A549 (cell line): ENCODE results near the gene TAGLN3. TPM values are rescaled to one million over a fixed set of nuclear protein-coding genes. Genes with fewer than 3 reads are reported as not detected.

ENCODE experiments used
- ATAC-seq, 2 experiments: fragments of 200-7000 bp in 1 of 2; fragments of >200 bp in 1 of 2; cut with Nextera tagmentation in 1 of 2; cut with Tn5 transposase in 1 of 2; 3 replicates each; pipeline versions ENCODE4 v1.8.0 to v1.9.1; 2018 to 2020; ENCODE audit warnings: mild to moderate bottlenecking in 1 of 2, moderate library complexity in 1 of 2
- CTCF ChIA-PET: fragments of 300-600 bp; sonication (Branson Sonifier 250); formaldehyde crosslinking; extraction: SDS; loops from one replicate; lab custom pipeline; 2021; ENCODE audit warnings: antibody characterized with exemption, inconsistent platforms; lab: Yijun Ruan, JAX
- POLR2A ChIA-PET: fragments of 350-600 bp; formaldehyde crosslinking; extraction: SDS; loops from one replicate; lab custom pipeline; 2021; ENCODE audit warnings: antibody characterized with exemption, inconsistent platforms; lab: Yijun Ruan, JAX
- DNase-seq, 2 experiments: peaks; one replicate each; pipeline versions ENCODE4 v3.0.0 to v3.0.0-alpha.2; 2011 to 2016; ENCODE audit warnings: low read depth in 1 of 2, low spot score in 1 of 2
- FAIRE-seq: peaks from 2 replicates; lab custom pipeline; 2011; peaks lifted over from hg19 to GRCh38; lab: Jason Lieb, UNC
- H3K27ac ChIP-seq, 2 experiments: fragments of >200 bp; sonication (Bioruptor Twin); formaldehyde crosslinking; 3 replicates each; pipeline ENCODE4 v1.5.1; 2016 to 2017
- H3K4me1 ChIP-seq: fragments of >200 bp; sonication (Bioruptor Twin); formaldehyde crosslinking; 3 replicates; pipeline ENCODE4 v1.6.1; 2016
- H3K4me2 ChIP-seq: fragments of >200 bp; sonication (Bioruptor Twin); formaldehyde crosslinking; 3 replicates; pipeline ENCODE4 v1.6.1; 2016
- H3K4me3 ChIP-seq: fragments of >200 bp; sonication (Bioruptor Twin); formaldehyde crosslinking; 3 replicates; pipeline ENCODE4 v1.5.1; 2016
- H3K9me3 ChIP-seq: fragments of >200 bp; sonication (Bioruptor Twin); formaldehyde crosslinking; 3 replicates; pipeline ENCODE4 v1.6.1; 2016
- CEBPB ChIP-seq, 2 experiments: fragments of >200 bp in 1 of 2; sonication (Bioruptor Twin) in 1 of 2; formaldehyde crosslinking in 1 of 2; IDR thresholded peaks; 2 replicates each; pipeline ENCODE4 v1.6.1; 2012 to 2016
- CHD2 ChIP-seq: fragments of 150-350 bp; IDR thresholded peaks from 2 replicates; pipeline ENCODE4 v1.6.1; 2014; ENCODE audit warnings: low read length; ENCODE audit not compliant: partially characterized antibody
- CHD4 ChIP-seq: fragments of 200-600 bp; sonication (generic); IDR thresholded peaks from 2 replicates; pipeline ENCODE4 v1.6.1; 2016; ENCODE audit warnings: antibody characterized with exemption, mild to moderate bottlenecking, borderline replicate concordance
- EHF ChIP-seq: fragments of 250-450 bp; sonication (Bioruptor Pico); IDR thresholded peaks from 2 replicates; pipeline ENCODE4 v1.5.0; 2020; ENCODE audit warnings: mild to moderate bottlenecking
- EP300 ChIP-seq, 2 experiments: fragments of >200 bp; sonication (Bioruptor Twin); formaldehyde crosslinking; IDR thresholded peaks; 2 replicates in 1 of 2; 3 replicates in 1 of 2; pipeline ENCODE4 v1.6.1; 2016 to 2017
- ESRRA ChIP-seq: fragments of 150-350 bp; IDR thresholded peaks from 2 replicates; pipeline ENCODE4 v1.6.1; 2014; ENCODE audit warnings: mild to moderate bottlenecking, low read length, borderline replicate concordance
- FOSB ChIP-seq: fragments of 250-450 bp; sonication (Bioruptor Pico); IDR thresholded peaks from 2 replicates; pipeline ENCODE4 v1.5.0; 2020; ENCODE audit warnings: mild to moderate bottlenecking, moderate library complexity
- KDM1A ChIP-seq: fragments of 200-600 bp; sonication (generic); IDR thresholded peaks from 2 replicates; pipeline ENCODE4 v1.6.1; 2016; ENCODE audit warnings: low read depth, mild to moderate bottlenecking
- KDM5A ChIP-seq: fragments of 200-600 bp; sonication (generic); IDR thresholded peaks from 2 replicates; pipeline ENCODE4 v1.6.1; 2016; ENCODE audit warnings: antibody characterized with exemption, mild to moderate bottlenecking
- NR3C1 ChIP-seq: fragments of >200 bp; sonication (Bioruptor Twin); formaldehyde crosslinking; IDR thresholded peaks from 3 replicates; pipeline ENCODE4 v1.6.1; 2017
- POLR2AphosphoS2 ChIP-seq: conservative IDR thresholded peaks from 2 replicates; pipeline ENCODE4 v1.6.1; 2012; ENCODE audit warnings: low read length, improper control_type of control experiment, inconsistent platforms
- RCOR1 ChIP-seq: fragments of 150-350 bp; IDR thresholded peaks from 2 replicates; pipeline ENCODE4 v1.6.1; 2014; ENCODE audit warnings: antibody characterized with exemption, low read length, low read depth
- SMC3 ChIP-seq: fragments of >200 bp; sonication (Bioruptor Twin); formaldehyde crosslinking; IDR thresholded peaks from 3 replicates; pipeline ENCODE4 v1.6.1; 2018; ENCODE audit warnings: inconsistent platforms
- ZC3H11A ChIP-seq: fragments of 450-650 bp; IDR thresholded peaks from 2 replicates; pipeline ENCODE4 v1.6.1; 2014; ENCODE audit warnings: antibody characterized with exemption, mild to moderate bottlenecking
- ZNF302 ChIP-seq: fragments of 250-450 bp; sonication (Bioruptor Pico); IDR thresholded peaks from 2 replicates; pipeline ENCODE4 v1.9.0; 2021; ENCODE audit warnings: inconsistent platforms, mild to moderate bottlenecking, moderate library complexity
- WGBS: methylation state at CpG from one replicate; pipeline ENCODE4 v1.1.6; 2017; ENCODE audit errors: missing lambda C conversion rate; 5-methylcytosine and 5-hydroxymethylcytosine counted together
- polyA plus RNA-seq, 4 experiments: library from polyadenylated mRNA; depleted of rRNA in 3 of 4; stranded (reverse); fragments of >200 nt; fragmentation: RNase III in 1 of 4; extraction: RNeasy Plus Mini Kit Qiagen cat#74134 plus additional on column Dnase treatment in 1 of 4; gene quantifications; 2 replicates in 3 of 4; 3 replicates in 1 of 4; pipeline ENCODE4 v1.2.3, GENCODE V29; 2011 to 2017
- TF ChIP-seq, protein P1 (sequence below): fragments of >200 bp; sonication (Bioruptor Twin); formaldehyde crosslinking; IDR thresholded peaks from 3 replicates; pipeline ENCODE4 v1.5.1; 2016
- TF ChIP-seq, protein P2 (sequence below): fragments of >200 bp; sonication (Bioruptor Twin); formaldehyde crosslinking; IDR thresholded peaks from 3 replicates; pipeline ENCODE4 v1.6.1; 2016
- TF ChIP-seq, protein P3 (sequence below): fragments of >200 bp; sonication (Bioruptor Twin); formaldehyde crosslinking; IDR thresholded peaks from 2 replicates; pipeline ENCODE4 v1.6.1; 2016
- TF ChIP-seq, protein P4 (sequence below): IDR thresholded peaks from 2 replicates; pipeline ENCODE4 v1.6.1; 2012; ENCODE audit warnings: low read depth, borderline replicate concordance

The TAGLN3 gene
- polyA plus RNA-seq, 2 of the 4 experiments (the other 2 are of a cell fraction), result not detected

DNA sequence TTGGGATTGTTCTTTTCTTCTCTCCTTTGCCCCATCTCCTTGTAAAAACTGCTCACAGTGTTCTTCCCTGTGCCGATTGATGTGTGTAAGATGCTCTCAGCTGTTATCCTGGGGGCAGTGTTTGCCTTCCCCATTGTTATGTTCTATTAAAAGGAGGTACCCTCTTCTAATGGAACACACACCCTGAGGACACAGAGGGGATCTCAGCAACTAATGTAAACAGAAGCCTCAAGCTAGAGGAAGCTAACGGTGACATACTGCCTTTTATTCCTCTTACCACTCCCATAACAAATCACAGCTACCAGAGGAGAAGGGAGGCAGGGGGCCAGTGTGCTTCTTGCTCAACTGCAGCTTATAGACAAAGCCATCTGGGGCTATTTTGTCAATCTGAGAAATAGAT lies 2.2 kb downstream of the TAGLN3 start:
- H3K9me3 ChIP-seq, result no peaks in the 10 kb centered on the region
- no peak for ATAC-seq
- no peak overlapping the region for H3K4me2 ChIP-seq
- POLR2A ChIA-PET, result no interaction called here
- CTCF ChIA-PET, result interaction anchor here (1.0 to 6.6 kb wide), 5 partner anchors 10 to 42 kb away, joined by 3 to 81 read pairs (median 6); partner anchors contain the start of gene ABHD10
- no peak overlapping the region for H3K4me3 ChIP-seq
- H3K27ac ChIP-seq, result no peak overlapping the region
- WGBS, result 72% methylated on average over 2 of the region's 2 CpGs
- no peak for FAIRE-seq
- H3K4me1 ChIP-seq, result no peaks in the 10 kb centered on the region; the same call in 2 of the 3 replicates
- TF ChIP-seq POLR2AphosphoS2, result no peak
- DNase-seq, result no peak

DNA sequence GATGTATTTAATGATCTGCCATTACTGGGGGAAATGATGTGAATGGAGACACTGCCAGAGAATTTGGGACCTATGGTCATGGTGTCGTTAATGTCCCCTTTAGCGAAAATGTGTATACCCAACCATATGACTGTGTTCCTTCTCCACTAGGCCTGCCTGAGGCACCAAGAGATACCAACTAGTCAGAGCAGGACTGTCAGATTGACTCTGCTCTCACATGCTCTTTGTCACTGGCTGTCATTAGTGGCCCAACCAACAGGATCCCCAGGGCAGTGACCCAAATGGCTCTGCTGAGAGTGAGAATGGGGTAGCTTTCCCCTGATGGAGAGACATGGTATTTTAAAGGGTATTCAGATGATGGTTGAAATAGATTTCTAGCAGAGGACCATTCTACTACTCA lies 2.8 kb downstream of the TAGLN3 start:
- H3K4me1 ChIP-seq, result no peaks in the 10 kb centered on the region; the same call in 2 of the 3 replicates
- WGBS, result 94% methylated on average over 2 of the region's 2 CpGs
- TF ChIP-seq SMC3 (no peak), EHF (CRISPR knock-in tag) (no peak), NR3C1 (no peak), FOSB (no peak), EP300 (IDR thresholded peaks at IDR 0.05) (no peak), ZC3H11A (no peak), ESRRA (no peak), KDM1A (no peak), ZNF302 (CRISPR knock-in tag) (no peak)
- TF ChIP-seq, protein P1, sequence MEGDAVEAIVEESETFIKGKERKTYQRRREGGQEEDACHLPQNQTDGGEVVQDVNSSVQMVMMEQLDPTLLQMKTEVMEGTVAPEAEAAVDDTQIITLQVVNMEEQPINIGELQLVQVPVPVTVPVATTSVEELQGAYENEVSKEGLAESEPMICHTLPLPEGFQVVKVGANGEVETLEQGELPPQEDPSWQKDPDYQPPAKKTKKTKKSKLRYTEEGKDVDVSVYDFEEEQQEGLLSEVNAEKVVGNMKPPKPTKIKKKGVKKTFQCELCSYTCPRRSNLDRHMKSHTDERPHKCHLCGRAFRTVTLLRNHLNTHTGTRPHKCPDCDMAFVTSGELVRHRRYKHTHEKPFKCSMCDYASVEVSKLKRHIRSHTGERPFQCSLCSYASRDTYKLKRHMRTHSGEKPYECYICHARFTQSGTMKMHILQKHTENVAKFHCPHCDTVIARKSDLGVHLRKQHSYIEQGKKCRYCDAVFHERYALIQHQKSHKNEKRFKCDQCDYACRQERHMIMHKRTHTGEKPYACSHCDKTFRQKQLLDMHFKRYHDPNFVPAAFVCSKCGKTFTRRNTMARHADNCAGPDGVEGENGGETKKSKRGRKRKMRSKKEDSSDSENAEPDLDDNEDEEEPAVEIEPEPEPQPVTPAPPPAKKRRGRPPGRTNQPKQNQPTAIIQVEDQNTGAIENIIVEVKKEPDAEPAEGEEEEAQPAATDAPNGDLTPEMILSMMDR, result no peak
- TF ChIP-seq, protein P2, sequence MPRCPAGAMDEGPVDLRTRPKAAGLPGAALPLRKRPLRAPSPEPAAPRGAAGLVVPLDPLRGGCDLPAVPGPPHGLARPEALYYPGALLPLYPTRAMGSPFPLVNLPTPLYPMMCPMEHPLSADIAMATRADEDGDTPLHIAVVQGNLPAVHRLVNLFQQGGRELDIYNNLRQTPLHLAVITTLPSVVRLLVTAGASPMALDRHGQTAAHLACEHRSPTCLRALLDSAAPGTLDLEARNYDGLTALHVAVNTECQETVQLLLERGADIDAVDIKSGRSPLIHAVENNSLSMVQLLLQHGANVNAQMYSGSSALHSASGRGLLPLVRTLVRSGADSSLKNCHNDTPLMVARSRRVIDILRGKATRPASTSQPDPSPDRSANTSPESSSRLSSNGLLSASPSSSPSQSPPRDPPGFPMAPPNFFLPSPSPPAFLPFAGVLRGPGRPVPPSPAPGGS, result no peak
- TF ChIP-seq, protein P3, sequence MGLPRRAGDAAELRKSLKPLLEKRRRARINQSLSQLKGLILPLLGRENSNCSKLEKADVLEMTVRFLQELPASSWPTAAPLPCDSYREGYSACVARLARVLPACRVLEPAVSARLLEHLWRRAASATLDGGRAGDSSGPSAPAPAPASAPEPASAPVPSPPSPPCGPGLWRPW, result no peak
- TF ChIP-seq, protein P4, sequence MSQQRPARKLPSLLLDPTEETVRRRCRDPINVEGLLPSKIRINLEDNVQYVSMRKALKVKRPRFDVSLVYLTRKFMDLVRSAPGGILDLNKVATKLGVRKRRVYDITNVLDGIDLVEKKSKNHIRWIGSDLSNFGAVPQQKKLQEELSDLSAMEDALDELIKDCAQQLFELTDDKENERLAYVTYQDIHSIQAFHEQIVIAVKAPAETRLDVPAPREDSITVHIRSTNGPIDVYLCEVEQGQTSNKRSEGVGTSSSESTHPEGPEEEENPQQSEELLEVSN, result no peak
- TF ChIP-seq, all 56 proteins: peak for 0
- CTCF ChIA-PET, result interaction anchor here (1.0 to 6.6 kb wide), 6 partner anchors 9 to 283 kb away, joined by 3 to 81 read pairs (median 5); partner anchors contain the start of gene ABHD10
- Histone ChIP-seq H3K4me3 (no peak overlapping the region), H3K27ac (no peak overlapping the region), H3K9me3 (no peaks in the 10 kb centered on the region), H3K4me2 (no peak overlapping the region)
- ATAC-seq (no peak), FAIRE-seq (no peak), DNase-seq (no peak)
- POLR2A ChIA-PET, result no interaction called here

DNA sequence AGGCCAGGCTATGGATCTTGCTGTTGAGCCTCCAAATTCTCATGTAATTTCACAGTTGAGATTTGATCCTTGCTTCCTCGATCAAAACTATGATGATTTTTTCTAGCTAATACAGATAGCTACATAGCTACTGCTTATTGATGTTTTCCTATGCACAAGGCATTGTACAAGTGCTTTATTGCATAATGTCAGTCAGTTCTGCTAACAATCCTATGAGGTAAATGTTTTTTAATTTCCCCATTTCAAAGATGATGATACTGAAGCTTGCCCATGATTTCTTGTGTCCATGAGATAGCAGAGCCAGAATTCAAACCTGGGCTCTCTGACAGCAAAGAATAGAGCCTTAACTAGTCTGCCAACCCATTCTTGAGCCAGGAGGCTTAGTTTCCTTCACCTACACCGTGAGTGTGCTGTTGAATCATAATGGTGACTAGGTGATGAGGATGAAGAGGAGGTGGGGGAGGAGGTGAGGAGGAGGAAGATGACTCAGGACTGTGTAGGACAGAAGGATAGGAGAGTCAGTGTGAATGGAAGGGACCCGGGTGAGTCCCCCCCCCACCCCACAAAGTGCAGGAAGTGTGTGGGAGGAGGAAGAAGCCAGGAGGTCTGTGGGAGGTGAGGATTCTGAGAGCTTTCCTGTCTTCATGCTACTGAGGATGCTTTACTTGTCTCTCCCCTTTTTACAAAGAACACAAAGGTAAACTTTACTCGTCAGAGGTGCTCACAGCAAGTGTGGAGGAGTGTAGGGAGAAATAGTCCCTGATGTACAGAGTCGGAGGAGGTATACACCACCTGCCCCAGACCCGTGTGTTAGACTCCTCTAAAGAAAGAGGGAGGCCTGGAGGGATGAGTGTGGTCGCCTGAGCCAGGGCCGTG lies 3.6 kb downstream of the TAGLN3 start:
- Histone ChIP-seq H3K4me2 (no peak overlapping the region), H3K27ac (no peak overlapping the region), H3K4me3 (no peak overlapping the region), H3K4me1 (no peaks in the 10 kb centered on the region; the same call in 2 of the 3 replicates), H3K9me3 (no peaks in the 10 kb centered on the region)
- 54% methylated on average over 8 of the region's 8 CpGs for WGBS
- no peak for DNase-seq
- TF ChIP-seq CHD4 (no peak), CEBPB (IDR thresholded peaks at IDR 0.05) (no peak), EHF (CRISPR knock-in tag) (no peak), KDM5A (no peak), RCOR1 (no peak), CHD2 (no peak)
- TF ChIP-seq, protein P1, result no peak
- no peak for ATAC-seq
- FAIRE-seq, result no peak
- CTCF ChIA-PET, result interaction anchor here (1.0 to 6.6 kb wide), 10 partner anchors 9 to 335 kb away, joined by 3 to 81 read pairs (median 4); partner anchors contain the start of gene ABHD10
- POLR2A ChIA-PET, result no interaction called here
